H1 (cell line): ENCODE data around the gene TEDC1.

Experiments
- POLR2AphosphoS5 ChIP-seq: IDR thresholded peaks from 2 replicates; pipeline ENCODE4 v1.6.1; 2011; ENCODE audit warnings: low read depth, low read length
- RAD21 ChIP-seq, 2 experiments: IDR thresholded peaks in 1 of 2; conservative IDR thresholded peaks in 1 of 2; 2 replicates each; pipeline ENCODE4 v1.6.1; 2011; ENCODE audit warnings: low read depth in 2 of 2, low read length in 2 of 2, improper control_type of control experiment in 1 of 2, inconsistent platforms in 1 of 2, mild to moderate bottlenecking in 1 of 2, moderate library complexity in 1 of 2
- RFX5 ChIP-seq: IDR thresholded peaks from 2 replicates; pipeline ENCODE4 v1.6.1; 2011; ENCODE audit warnings: low read depth, low read length, improper control_type of control experiment, borderline replicate concordance
- RNF2 ChIP-seq: fragments of 200-900, 300-1000 bp; sonication (generic); IDR thresholded peaks from 2 replicates; pipeline ENCODE4 v1.7.1; 2016; ENCODE audit warnings: borderline replicate concordance, low read depth, mild to moderate bottlenecking, antibody characterized with exemption, low read length; ENCODE audit not compliant: poor library complexity, severe bottlenecking; ENCODE audit errors: missing control alignments
- YY1 ChIP-seq: IDR thresholded peaks from 2 replicates; pipeline ENCODE4 v1.6.1; 2011; ENCODE audit warnings: low read depth, mild to moderate bottlenecking, low read length
- ZNF274 ChIP-seq: IDR thresholded peaks from 2 replicates; pipeline ENCODE4 v1.7.0; 2012; ENCODE audit warnings: low read length, borderline replicate concordance; ENCODE audit errors: extremely low read depth
- TF ChIP-seq, protein P1 (sequence below), 3 experiments: IDR thresholded peaks; 1 replicate in 2 of 3; 2 replicates in 1 of 3; pipeline versions ENCODE4 v1.5.1 to v1.6.1; 2011; ENCODE audit warnings: low read length in 3 of 3, mild to moderate bottlenecking in 3 of 3, inconsistent platforms in 2 of 3, low read depth in 1 of 3, moderate library complexity in 1 of 3; ENCODE audit not compliant: insufficient read depth in 1 of 3; ENCODE audit errors: control extremely low read depth in 1 of 3
- TF ChIP-seq, protein P2 (sequence below): IDR thresholded peaks from 2 replicates; pipeline ENCODE4 v1.6.1; 2011; ENCODE audit warnings: low read length, improper control_type of control experiment

DNA sequence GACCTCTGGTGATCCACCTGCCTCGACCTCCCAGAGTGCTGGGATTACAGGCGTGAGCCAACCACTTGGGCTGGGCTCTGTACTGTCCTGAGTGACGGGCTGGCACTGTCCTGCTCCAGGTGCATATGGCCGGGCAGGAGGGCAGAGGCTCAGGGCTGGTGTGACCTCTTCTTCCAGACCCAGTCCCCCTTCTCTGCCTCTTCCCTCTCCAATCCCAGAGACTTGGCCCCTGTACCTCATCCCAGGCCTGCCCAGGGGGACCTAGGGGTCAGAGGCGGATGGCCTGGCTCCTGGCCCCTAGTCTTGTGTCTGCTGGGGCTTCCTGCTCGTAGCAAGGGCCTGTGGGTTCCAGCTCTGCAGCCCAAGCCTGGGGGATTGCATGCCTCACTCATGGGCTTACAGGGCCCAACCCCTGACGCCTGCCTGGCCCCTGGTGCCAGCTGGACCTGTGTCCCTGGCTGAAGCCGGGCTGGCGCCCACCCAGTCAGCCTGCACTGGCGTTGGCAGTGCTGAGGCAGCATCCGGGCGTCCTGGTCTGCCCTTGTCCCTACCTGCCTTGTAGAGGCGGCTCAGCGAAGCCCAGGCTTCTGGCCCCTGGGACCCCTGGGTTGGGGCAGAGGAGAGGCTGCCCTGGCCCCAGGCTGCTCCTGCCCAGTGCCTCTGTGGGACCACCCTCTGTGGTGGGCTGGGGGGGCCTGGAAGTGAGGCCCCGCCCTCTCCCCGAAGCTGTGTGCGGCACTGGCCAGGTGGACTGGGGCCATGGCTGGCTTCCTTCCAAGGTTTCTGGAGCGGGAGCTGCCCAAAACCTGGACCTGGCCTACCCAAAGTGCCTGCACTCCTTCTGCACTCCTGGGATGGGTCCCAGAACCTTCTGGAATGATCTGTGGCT lies 4.3 kb downstream of the TEDC1 start:
- TF ChIP-seq, protein P1, sequence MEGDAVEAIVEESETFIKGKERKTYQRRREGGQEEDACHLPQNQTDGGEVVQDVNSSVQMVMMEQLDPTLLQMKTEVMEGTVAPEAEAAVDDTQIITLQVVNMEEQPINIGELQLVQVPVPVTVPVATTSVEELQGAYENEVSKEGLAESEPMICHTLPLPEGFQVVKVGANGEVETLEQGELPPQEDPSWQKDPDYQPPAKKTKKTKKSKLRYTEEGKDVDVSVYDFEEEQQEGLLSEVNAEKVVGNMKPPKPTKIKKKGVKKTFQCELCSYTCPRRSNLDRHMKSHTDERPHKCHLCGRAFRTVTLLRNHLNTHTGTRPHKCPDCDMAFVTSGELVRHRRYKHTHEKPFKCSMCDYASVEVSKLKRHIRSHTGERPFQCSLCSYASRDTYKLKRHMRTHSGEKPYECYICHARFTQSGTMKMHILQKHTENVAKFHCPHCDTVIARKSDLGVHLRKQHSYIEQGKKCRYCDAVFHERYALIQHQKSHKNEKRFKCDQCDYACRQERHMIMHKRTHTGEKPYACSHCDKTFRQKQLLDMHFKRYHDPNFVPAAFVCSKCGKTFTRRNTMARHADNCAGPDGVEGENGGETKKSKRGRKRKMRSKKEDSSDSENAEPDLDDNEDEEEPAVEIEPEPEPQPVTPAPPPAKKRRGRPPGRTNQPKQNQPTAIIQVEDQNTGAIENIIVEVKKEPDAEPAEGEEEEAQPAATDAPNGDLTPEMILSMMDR (IDR thresholded peaks at IDR 0.05; ENCODE audit: control extremely low read depth in 1 of 3, insufficient read depth in 1 of 3, low read depth in 1 of 3, low read length in 3 of 3), result no peak
- TF ChIP-seq ZNF274, result no peak
- TF ChIP-seq, protein P2, sequence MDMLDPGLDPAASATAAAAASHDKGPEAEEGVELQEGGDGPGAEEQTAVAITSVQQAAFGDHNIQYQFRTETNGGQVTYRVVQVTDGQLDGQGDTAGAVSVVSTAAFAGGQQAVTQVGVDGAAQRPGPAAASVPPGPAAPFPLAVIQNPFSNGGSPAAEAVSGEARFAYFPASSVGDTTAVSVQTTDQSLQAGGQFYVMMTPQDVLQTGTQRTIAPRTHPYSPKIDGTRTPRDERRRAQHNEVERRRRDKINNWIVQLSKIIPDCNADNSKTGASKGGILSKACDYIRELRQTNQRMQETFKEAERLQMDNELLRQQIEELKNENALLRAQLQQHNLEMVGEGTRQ, result no peak
- TF ChIP-seq POLR2AphosphoS5, result no peak
- TF ChIP-seq RFX5, result no peak
- TF ChIP-seq RAD21 (IDR thresholded peaks at IDR 0.05 in 1 of 2, conservative IDR thresholded peaks at IDR 0.05 in 1 of 2; ENCODE audit: low read depth in 2 of 2, low read length in 2 of 2), result no peak
- no peak for TF ChIP-seq YY1
- TF ChIP-seq RNF2, result no peak
